ENCODE measurements around the gene CCDC122. TPM values are rescaled to one million over a fixed set of nuclear protein-coding genes. Genes with fewer than 3 reads are reported as not detected.

CCDC122 gene
- total RNA-seq, 4 donors from 2014 or later, result 0.60 to 9.5 (median 5.6) TPM; not detected in 1

DNA sequence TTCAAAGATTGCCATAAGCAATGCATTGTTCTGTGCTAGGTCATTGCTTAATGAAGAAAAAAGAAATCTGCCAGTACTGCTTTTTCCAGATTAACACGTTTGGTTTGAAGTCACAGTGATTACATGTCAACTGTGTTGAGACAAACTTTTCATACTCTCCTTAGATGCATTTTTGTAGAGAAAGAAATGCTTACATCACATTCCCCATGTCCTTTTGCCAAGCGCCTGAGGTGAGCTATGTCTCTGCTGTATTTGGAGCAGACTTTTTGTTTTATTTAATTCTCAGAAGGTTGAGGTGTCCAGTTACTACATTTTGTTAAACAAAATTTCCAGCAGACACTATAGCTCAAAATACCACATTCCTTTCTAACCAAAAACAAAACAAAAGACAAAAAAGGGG, 16.4 kb upstream of the CCDC122 start:
- intact Hi-C loops (cut with DNase I; ENCODE audit: low total_unique reads) (no loop called here), in situ Hi-C loops (cut with MboI; ENCODE audit: low pct_ligation_motif_present in 1 of 4, low pct_unique_long_range_greater_than_20kb in 1 of 4, low sequenced_read_pairs in 3 of 4) (no loop called here)
- H3K27ac ChIP-seq, result no peak overlapping the region

DNA sequence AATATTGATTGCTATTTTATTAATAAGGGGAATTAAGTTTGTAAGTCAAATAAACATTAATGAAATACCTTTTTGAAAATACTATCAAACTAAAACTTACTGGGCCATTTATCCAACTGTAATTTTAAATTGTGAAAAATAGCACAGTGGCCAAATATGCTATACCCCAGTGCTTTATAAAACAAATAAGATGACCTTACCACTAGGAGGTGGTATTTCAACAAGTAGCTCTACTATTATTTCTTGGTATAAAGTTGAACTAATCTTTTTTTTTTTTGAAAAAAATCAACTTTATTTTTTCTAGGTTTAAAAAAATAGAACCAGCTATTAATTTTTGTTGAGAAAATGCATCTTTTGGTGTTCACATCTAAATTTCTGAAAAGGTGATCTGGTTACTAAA, 14.9 kb upstream of the CCDC122 start:
- in situ Hi-C loops (cut with MboI; ENCODE audit: low pct_ligation_motif_present in 1 of 4, low pct_unique_long_range_greater_than_20kb in 1 of 4, low sequenced_read_pairs in 3 of 4), result no loop called here
- no peak for DNase-seq
- Histone ChIP-seq H3K27me3 (no peaks in the 10 kb centered on the region), H3K4me3 (no peak overlapping the region), H3K27ac (no peak overlapping the region), H3K36me3 (no peaks in the 10 kb centered on the region), H3K4me1 (no peaks in the 10 kb centered on the region), H3K9me3 (no peaks in the 10 kb centered on the region)
- intact Hi-C loops (cut with DNase I; ENCODE audit: low total_unique reads), result no loop called here
- TF ChIP-seq POLR2AphosphoS5 (IDR thresholded peaks at IDR 0.05), result no peak
- no peak for TF ChIP-seq POLR2A (IDR thresholded peaks at IDR 0.05)
- no peak for TF ChIP-seq EP300 (IDR thresholded peaks at IDR 0.05; ENCODE audit: low read depth)
- TF ChIP-seq, protein P1, sequence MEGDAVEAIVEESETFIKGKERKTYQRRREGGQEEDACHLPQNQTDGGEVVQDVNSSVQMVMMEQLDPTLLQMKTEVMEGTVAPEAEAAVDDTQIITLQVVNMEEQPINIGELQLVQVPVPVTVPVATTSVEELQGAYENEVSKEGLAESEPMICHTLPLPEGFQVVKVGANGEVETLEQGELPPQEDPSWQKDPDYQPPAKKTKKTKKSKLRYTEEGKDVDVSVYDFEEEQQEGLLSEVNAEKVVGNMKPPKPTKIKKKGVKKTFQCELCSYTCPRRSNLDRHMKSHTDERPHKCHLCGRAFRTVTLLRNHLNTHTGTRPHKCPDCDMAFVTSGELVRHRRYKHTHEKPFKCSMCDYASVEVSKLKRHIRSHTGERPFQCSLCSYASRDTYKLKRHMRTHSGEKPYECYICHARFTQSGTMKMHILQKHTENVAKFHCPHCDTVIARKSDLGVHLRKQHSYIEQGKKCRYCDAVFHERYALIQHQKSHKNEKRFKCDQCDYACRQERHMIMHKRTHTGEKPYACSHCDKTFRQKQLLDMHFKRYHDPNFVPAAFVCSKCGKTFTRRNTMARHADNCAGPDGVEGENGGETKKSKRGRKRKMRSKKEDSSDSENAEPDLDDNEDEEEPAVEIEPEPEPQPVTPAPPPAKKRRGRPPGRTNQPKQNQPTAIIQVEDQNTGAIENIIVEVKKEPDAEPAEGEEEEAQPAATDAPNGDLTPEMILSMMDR (IDR thresholded peaks at IDR 0.05), result no peak

More for the DNA sequence above, 16.4 kb upstream of the CCDC122 start:
- H3K9me3 ChIP-seq, result no peaks in the 10 kb centered on the region
- no peak overlapping the region for H3K4me3 ChIP-seq
- no peaks in the 10 kb centered on the region for H3K4me1 ChIP-seq
- DNase-seq, result no peak
- no peaks in the 10 kb centered on the region for H3K36me3 ChIP-seq
- no peak for TF ChIP-seq EP300 (IDR thresholded peaks at IDR 0.05; ENCODE audit: low read depth)
- WGBS, 2 donors (ENCODE audit: low coverage in 1 of 2), result 75 to 79% methylated on average over 2 of the region's 2 CpGs
- no peaks in the 10 kb centered on the region for H3K27me3 ChIP-seq

DNA sequence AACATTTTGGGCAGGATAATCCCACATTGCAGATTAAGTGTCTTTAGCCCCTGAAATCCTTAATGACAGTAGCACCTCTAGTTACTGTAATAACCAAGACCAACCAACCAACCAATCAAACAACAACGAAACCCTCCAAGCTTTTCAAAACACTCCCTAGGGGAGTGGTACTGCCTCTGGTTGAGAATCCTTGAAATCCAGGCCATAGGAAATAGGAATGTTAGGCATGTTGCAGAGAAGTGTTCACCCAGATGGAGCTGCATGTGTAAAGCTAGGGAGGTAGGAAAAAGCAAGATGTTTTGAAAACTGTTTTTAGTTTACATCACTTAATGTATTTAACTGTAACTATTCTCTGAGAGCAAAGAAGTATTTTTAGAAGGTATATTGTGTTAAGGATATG, 4.7 kb upstream of the CCDC122 start:
- Histone ChIP-seq H3K27ac (no peak overlapping the region), H3K9me3 (no peaks in the 10 kb centered on the region), H3K4me1 (peaks cover 0 to 12% (median 9%) of the 10 kb centered on the region in 4 donors), H3K4me3 (no peak overlapping the region), H3K36me3 (peaks cover 0 to 5% (median 0%) of the 10 kb centered on the region in 4 donors), H3K27me3 (no peaks in the 10 kb centered on the region)
- TF ChIP-seq EP300 (IDR thresholded peaks at IDR 0.05; ENCODE audit: low read depth) (no peak), POLR2A (IDR thresholded peaks at IDR 0.05) (no peak), POLR2AphosphoS5 (IDR thresholded peaks at IDR 0.05) (no peak)
- intact Hi-C loops (cut with DNase I; ENCODE audit: low total_unique reads) (loop anchor here (10.0 kb wide), 1 partner anchor 1081 kb away; no protein-coding TSS in a partner anchor), in situ Hi-C loops (cut with MboI; ENCODE audit: low pct_ligation_motif_present in 1 of 4, low pct_unique_long_range_greater_than_20kb in 1 of 4, low sequenced_read_pairs in 3 of 4) (no loop called here)
- 95 to 100% methylated on average over 1 of the region's 1 CpG for WGBS, 2 donors (ENCODE audit: low coverage in 1 of 2)
- no peak for DNase-seq

DNA sequence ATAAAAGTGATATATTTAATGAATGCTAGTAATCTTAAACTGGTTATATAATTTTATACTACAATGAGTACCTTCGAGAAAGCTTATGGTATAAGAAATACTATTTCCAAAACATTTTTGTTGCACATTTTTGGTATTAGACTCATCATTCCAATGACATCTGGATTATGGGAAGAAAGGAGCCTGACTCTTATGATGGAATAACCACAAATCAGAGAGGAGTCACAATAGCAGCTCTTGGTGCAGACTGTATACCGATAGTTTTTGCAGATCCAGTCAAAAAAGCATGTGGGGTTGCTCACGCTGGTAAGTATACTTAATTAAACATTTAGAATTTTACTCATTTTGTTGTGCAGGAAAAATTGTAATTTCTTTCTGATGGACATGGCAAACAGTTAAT, 4.1 kb upstream of the CCDC122 start:
- H3K27ac ChIP-seq, result no peak overlapping the region
- peaks cover 0 to 5% (median 0%) of the 10 kb centered on the region in 4 donors for H3K36me3 ChIP-seq
- H3K4me1 ChIP-seq, result peaks cover 0 to 14% (median 11%) of the 10 kb centered on the region in 4 donors
- in situ Hi-C loops (cut with MboI; ENCODE audit: low pct_ligation_motif_present in 1 of 4, low pct_unique_long_range_greater_than_20kb in 1 of 4, low sequenced_read_pairs in 3 of 4), result no loop called here
- intact Hi-C loops (cut with DNase I; ENCODE audit: low total_unique reads), result loop anchor here (10.0 kb wide), 1 partner anchor 1081 kb away; no protein-coding TSS in a partner anchor
- H3K27me3 ChIP-seq, result no peaks in the 10 kb centered on the region
- no peaks in the 10 kb centered on the region for H3K9me3 ChIP-seq
- no peak overlapping the region for H3K4me3 ChIP-seq
- TF ChIP-seq, protein P1 (IDR thresholded peaks at IDR 0.05), result no peak
- TF ChIP-seq POLR2A (IDR thresholded peaks at IDR 0.05), result no peak
- no peak for DNase-seq
- WGBS, 2 donors (ENCODE audit: low coverage in 1 of 2), result 91 to 95% methylated on average over 3 of the region's 3 CpGs

DNA sequence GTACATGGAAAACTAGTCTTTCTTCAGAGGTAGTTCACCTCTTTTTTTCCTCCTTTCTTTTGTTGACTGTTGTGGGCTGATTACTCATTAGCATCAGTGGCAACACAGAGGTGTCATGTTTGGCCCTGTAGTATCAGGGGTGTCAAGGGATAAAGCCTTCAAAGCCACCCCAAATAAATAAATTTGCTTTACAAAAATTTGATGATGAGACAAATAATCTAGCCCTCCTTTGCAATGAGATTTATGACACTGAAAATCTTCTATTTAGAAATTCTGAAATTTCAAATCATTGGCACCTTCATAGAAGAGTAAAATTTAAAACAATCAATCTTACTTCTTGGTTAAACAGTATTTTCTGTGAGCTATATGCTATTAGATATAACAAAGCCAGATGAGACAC, 2.0 kb upstream of the CCDC122 start:
- H3K9me3 ChIP-seq, result no peaks in the 10 kb centered on the region
- H3K4me3 ChIP-seq, result no peak overlapping the region
- H3K27ac ChIP-seq, result no peak overlapping the region
- no peak for TF ChIP-seq EP300 (IDR thresholded peaks at IDR 0.05; ENCODE audit: low read depth)
- TF ChIP-seq, protein P1 (IDR thresholded peaks at IDR 0.05), result no peak
- no peak for TF ChIP-seq POLR2A (IDR thresholded peaks at IDR 0.05)
- TF ChIP-seq POLR2AphosphoS5 (IDR thresholded peaks at IDR 0.05), result no peak
- H3K27me3 ChIP-seq, result no peaks in the 10 kb centered on the region
- in situ Hi-C loops (cut with MboI; ENCODE audit: low pct_ligation_motif_present in 1 of 4, low pct_unique_long_range_greater_than_20kb in 1 of 4, low sequenced_read_pairs in 3 of 4) (no loop called here), intact Hi-C loops (cut with DNase I; ENCODE audit: low total_unique reads) (loop anchor here (10.0 kb wide), 1 partner anchor 1083 kb away; no protein-coding TSS in a partner anchor)
- DNase-seq, result no peak
- H3K4me1 ChIP-seq, result peaks cover 3 to 24% (median 17%) of the 10 kb centered on the region in 4 donors
- peaks cover 0 to 5% (median 0%) of the 10 kb centered on the region in 4 donors for H3K36me3 ChIP-seq
